Bronchial epithelial cell (primary cell): ENCODE measurements around the gene PLEKHA7. TPM values are rescaled to one million over a fixed set of nuclear protein-coding genes. Genes with fewer than 3 reads are reported as not detected.

ENCODE experiments used
- DNase-seq: peaks from one replicate; pipeline ENCODE4 v3.0.0-alpha.2; 2010; ENCODE audit warnings: low read depth
- FAIRE-seq: peaks from 2 replicates; lab custom pipeline; 2011; peaks lifted over from hg19 to GRCh38; lab: Jason Lieb, UNC
- H3K27me3 ChIP-seq: 2 replicates; pipeline ENCODE4 v1.5.1; 2011; ENCODE audit warnings: low read length; ENCODE audit not compliant: control insufficient read depth, insufficient read depth
- H3K36me3 ChIP-seq: 2 replicates; pipeline ENCODE4 v1.5.1; 2011; ENCODE audit warnings: low read length; ENCODE audit not compliant: control insufficient read depth, insufficient read depth
- H3K4me3 ChIP-seq: 2 replicates; pipeline ENCODE4 v1.5.1; 2011; ENCODE audit warnings: mild to moderate bottlenecking, low read depth, low read length, control low read depth
- CTCF ChIP-seq: IDR thresholded peaks from 2 replicates; pipeline ENCODE4 v1.5.1; 2011; ENCODE audit warnings: mild to moderate bottlenecking, moderate library complexity, low read length, control low read depth, inconsistent platforms; ENCODE audit not compliant: insufficient read depth, severe bottlenecking
- total RNA-seq: library from RNA; depleted of rRNA; stranded (reverse); fragments of >200 nt; gene quantifications from 2 replicates; pipeline ENCODE4 v1.2.1, GENCODE V29; 2014

The PLEKHA7 gene
- total RNA-seq, 1 donor from 2014 or later, result 2.4 TPM

- peaks cover 2% of the 10 kb centered on the region for H3K27me3 ChIP-seq
- no peaks in the 10 kb centered on the region for H3K36me3 ChIP-seq
- H3K4me3 ChIP-seq, result no peak overlapping the region
- peak; percentile 7 for DNase-seq
- no peak for TF ChIP-seq CTCF
- no peak for FAIRE-seq
Observed at GRCh38 chr11:17019232-17019631, 5.0 kb upstream of the PLEKHA7 start.

GRCh38 chr11:17015627-17016126 lies 1.5 kb upstream of the PLEKHA7 start:
- Histone ChIP-seq H3K36me3 (no peaks in the 10 kb centered on the region), H3K4me3 (no peak overlapping the region), H3K27me3 (peaks cover 2% of the 10 kb centered on the region)
- DNase-seq (no peak), FAIRE-seq (no peak)
- no peak for TF ChIP-seq CTCF

GRCh38 chr11:17014833-17015626 lies 816 bp upstream of the PLEKHA7 start:
- Histone ChIP-seq H3K36me3 (no peaks in the 10 kb centered on the region), H3K4me3 (peak overlapping the region; percentile 53), H3K27me3 (peaks cover 2% of the 10 kb centered on the region)
- DNase-seq (peak; percentile 90), FAIRE-seq (no peak)
- TF ChIP-seq CTCF, result peak; percentile 62

GRCh38 chr11:17013548-17014320 lies 480 bp downstream of the PLEKHA7 start:
- peaks cover 2% of the 10 kb centered on the region for H3K27me3 ChIP-seq
- FAIRE-seq (no peak), DNase-seq (no peak)

More at GRCh38 chr11:17013548-17014320, 480 bp downstream of the PLEKHA7 start:
- Histone ChIP-seq H3K4me3 (peak overlapping the region; percentile 53), H3K36me3 (no peaks in the 10 kb centered on the region)
- no peak for TF ChIP-seq CTCF
